Right lobe of liver (tissue), 4 donors: ENCODE data around the gene CALCR.

ENCODE experiments used
- POLR2A ChIP-seq: fragments of 450-650 bp; IDR thresholded peaks from one replicate; pipeline ENCODE4 v1.6.1; 2017; ENCODE audit warnings: antibody characterized with exemption, mild to moderate bottlenecking
- TF ChIP-seq, protein P1 (sequence below), 4 donors: fragments of 200-600 bp in 3 of 4; fragments of 450-650 bp in 1 of 4; IDR thresholded peaks; one replicate each; pipeline versions ENCODE4 v1.5.1 to v1.8.0; 2016 to 2022; ENCODE audit warnings: antibody characterized with exemption in 4 of 4, mild to moderate bottlenecking in 2 of 4
- donor health status: DM: no; HTN: no; CAD: no.
- donor health status: DM: no; HTN: no; CAD: no.
- donor health status: DM: no; HTN: yes; CAD: no.

DNA sequence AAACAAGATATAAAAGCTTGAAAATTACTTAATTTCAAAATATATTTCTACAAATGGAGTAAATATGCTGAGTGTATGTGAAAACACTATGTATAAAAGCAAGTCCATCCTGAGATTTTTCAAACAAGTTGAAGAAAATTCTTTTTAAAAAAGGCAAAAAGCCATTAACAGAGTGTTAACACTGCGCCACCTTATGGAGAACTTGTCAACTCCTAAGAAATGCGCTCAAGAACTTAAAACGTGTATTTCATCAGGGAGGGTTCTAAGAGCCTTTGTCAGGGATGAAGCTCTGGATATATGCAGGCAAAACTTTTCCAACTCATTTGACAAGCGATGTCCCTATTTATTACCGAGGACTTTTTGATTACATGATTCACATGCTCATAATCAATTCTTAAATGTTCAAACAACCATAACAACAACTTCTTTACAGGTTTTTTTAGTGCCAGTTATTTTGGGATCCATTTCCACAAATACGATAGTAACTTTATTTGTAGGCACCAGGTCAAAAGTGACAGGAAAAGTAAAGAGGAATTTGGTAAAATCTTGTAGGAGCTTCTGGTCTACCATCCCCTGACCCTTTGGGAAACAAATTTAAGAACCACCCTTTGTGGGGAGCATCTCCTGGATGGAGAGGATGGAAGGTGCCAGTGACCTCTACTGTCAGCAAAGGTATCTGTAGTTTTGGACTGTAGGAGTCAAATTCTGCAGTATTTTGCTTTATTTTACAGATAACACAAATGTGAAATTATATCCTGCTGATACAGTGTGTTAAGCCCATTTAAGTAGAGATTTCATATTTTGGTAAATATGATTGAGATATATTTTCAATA lies 23.2 kb downstream of the CALCR start:
- TF ChIP-seq POLR2A: no peak
- TF ChIP-seq, protein P1, sequence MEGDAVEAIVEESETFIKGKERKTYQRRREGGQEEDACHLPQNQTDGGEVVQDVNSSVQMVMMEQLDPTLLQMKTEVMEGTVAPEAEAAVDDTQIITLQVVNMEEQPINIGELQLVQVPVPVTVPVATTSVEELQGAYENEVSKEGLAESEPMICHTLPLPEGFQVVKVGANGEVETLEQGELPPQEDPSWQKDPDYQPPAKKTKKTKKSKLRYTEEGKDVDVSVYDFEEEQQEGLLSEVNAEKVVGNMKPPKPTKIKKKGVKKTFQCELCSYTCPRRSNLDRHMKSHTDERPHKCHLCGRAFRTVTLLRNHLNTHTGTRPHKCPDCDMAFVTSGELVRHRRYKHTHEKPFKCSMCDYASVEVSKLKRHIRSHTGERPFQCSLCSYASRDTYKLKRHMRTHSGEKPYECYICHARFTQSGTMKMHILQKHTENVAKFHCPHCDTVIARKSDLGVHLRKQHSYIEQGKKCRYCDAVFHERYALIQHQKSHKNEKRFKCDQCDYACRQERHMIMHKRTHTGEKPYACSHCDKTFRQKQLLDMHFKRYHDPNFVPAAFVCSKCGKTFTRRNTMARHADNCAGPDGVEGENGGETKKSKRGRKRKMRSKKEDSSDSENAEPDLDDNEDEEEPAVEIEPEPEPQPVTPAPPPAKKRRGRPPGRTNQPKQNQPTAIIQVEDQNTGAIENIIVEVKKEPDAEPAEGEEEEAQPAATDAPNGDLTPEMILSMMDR (IDR thresholded peaks at IDR 0.05): peak; percentile 30 to 69 (median 50)
